HCT116 (cell line): ENCODE measurements around the gene ASGR1. TPM values are rescaled to one million over a fixed set of nuclear protein-coding genes. Genes with fewer than 3 reads are reported as not detected.

ENCODE experiments used
- ATAC-seq: fragments of 200-7000 bp; cut with Tn5 transposase; 2 replicates; pipeline ENCODE4 v1.9.1; 2020; ENCODE audit warnings: mild to moderate bottlenecking, moderate library complexity
- BruUV-seq: library from RNA; stranded (reverse); fragments of 400-500 nt; replicated peaks from 2 replicates; lab custom pipeline; 2021; lab: Mats Ljungman, UMichigan
- CTCF ChIA-PET: fragments of 300-600 bp; sonication (Branson Sonifier 250); formaldehyde crosslinking; loops from one replicate; lab custom pipeline; 2021; ENCODE audit warnings: antibody characterized with exemption; lab: Charles Lee
- POLR2A ChIA-PET: fragments of 300-600, 350-600 bp; sonication (Branson Sonifier 250); formaldehyde crosslinking; loops from one replicate; lab custom pipeline; 2021; ENCODE audit warnings: antibody characterized with exemption; lab: Charles Lee
- RAD21 ChIA-PET, 2 experiments: fragments of 300-600 bp; sonication (Branson Sonifier 250); formaldehyde crosslinking; loops; one replicate each; lab custom pipeline; 2023; ENCODE audit warnings: low total read pairs in 2 of 2; ENCODE audit not compliant: uncharacterized antibody in 2 of 2, unreplicated experiment in 2 of 2, low non-redundant PET in 1 of 2; lab: Charles Lee
- DNase-seq: peaks from one replicate; pipeline ENCODE4 v3.0.0-alpha.2; 2010; ENCODE audit warnings: low read depth, low spot score
- H2AFZ ChIP-seq: fragments of 200-600 bp; shearing (Covaris generic), sonication (generic); 2 replicates; pipeline ENCODE4 v1.6.1; 2017; ENCODE audit warnings: low read depth, mixed run types, mixed read lengths, antibody characterized with exemption, low read length; ENCODE audit not compliant: poor library complexity, severe bottlenecking
- H3K27ac ChIP-seq: 2 replicates; pipeline ENCODE4 v1.5.1; 2012; ENCODE audit warnings: low read depth, low read length
- H3K27me3 ChIP-seq: fragments of 200-600 bp; sonication (generic); 2 replicates; pipeline ENCODE4 v1.6.1; 2016; ENCODE audit warnings: mixed run types, low read length, mixed read lengths; ENCODE audit not compliant: insufficient read depth
- H3K36me3 ChIP-seq, 2 experiments: fragments of 200-500 bp in 1 of 2; fragments of 200-600 bp in 1 of 2; sonication (Bioruptor generic) in 1 of 2; sonication (generic) in 1 of 2; 2 replicates each; pipeline versions ENCODE4 v1.5.1 to v1.6.1; 2014 to 2016; ENCODE audit warnings: low read length in 2 of 2, inconsistent platforms in 1 of 2, mixed read lengths in 1 of 2, mixed run types in 1 of 2; ENCODE audit not compliant: insufficient read depth in 2 of 2, control insufficient read depth in 1 of 2
- H3K4me1 ChIP-seq, 2 experiments: fragments of 200-600 bp in 1 of 2; sonication (generic) in 1 of 2; 2 replicates each; pipeline versions ENCODE4 v1.5.1 to v1.6.1; 2012 to 2017; ENCODE audit warnings: low read length in 2 of 2, inconsistent platforms in 1 of 2, mild to moderate bottlenecking in 1 of 2, mixed read lengths in 1 of 2, mixed run types in 1 of 2, moderate library complexity in 1 of 2; ENCODE audit not compliant: insufficient read depth in 2 of 2, control insufficient read depth in 1 of 2
- H3K4me2 ChIP-seq: fragments of 200-600 bp; sonication (generic); 2 replicates; pipeline ENCODE4 v1.6.1; 2017; ENCODE audit warnings: mixed run types, low read length, mixed read lengths
- H3K4me3 ChIP-seq, 2 experiments: fragments of 200-600 bp in 1 of 2; sonication (generic) in 1 of 2; replicated peaks in 1 of 2; 2 replicates each; pipeline ENCODE4 v1.5.1; 2011 to 2016; ENCODE audit warnings: low read length in 2 of 2, control low read depth in 1 of 2, low read depth in 1 of 2, mild to moderate bottlenecking in 1 of 2, mixed read lengths in 1 of 2, mixed run types in 1 of 2
- H3K79me2 ChIP-seq: fragments of 200-600 bp; sonication (generic); 2 replicates; pipeline ENCODE4 v1.6.1; 2017; ENCODE audit warnings: mild to moderate bottlenecking, mixed run types, low read length, moderate library complexity, mixed read lengths; ENCODE audit not compliant: insufficient read depth
- H3K9ac ChIP-seq: fragments of 200-600 bp; sonication (generic); 2 replicates; pipeline ENCODE4 v1.6.1; 2016; ENCODE audit warnings: low read length, mixed read lengths
- H3K9me2 ChIP-seq: fragments of 200-600 bp; sonication (generic), shearing (Covaris generic); 2 replicates; pipeline ENCODE4 v1.6.1; 2017; ENCODE audit warnings: mixed run types, mild to moderate bottlenecking, moderate library complexity; ENCODE audit not compliant: insufficient read depth
- H3K9me3 ChIP-seq, 2 experiments: fragments of 200-500 bp in 1 of 2; fragments of 200-600 bp in 1 of 2; sonication (Bioruptor generic) in 1 of 2; sonication (generic) in 1 of 2; 2 replicates each; pipeline ENCODE4 v1.6.1; 2014 to 2017; ENCODE audit warnings: low read length in 2 of 2, mixed read lengths in 2 of 2, inconsistent platforms in 1 of 2, low read depth in 1 of 2, mild to moderate bottlenecking in 1 of 2, mixed run types in 1 of 2, moderate library complexity in 1 of 2; ENCODE audit not compliant: control insufficient read depth in 1 of 2, insufficient read depth in 1 of 2
- H4K20me1 ChIP-seq: fragments of 200-600 bp; sonication (generic), shearing (Covaris generic); 2 replicates; pipeline ENCODE4 v1.6.1; 2017; ENCODE audit warnings: mixed run types, mild to moderate bottlenecking, moderate library complexity; ENCODE audit not compliant: insufficient read depth
- CBX3 ChIP-seq: IDR thresholded peaks from 2 replicates; pipeline ENCODE4 v1.6.1; 2012; ENCODE audit warnings: low read depth
- CEBPB ChIP-seq: IDR thresholded peaks from 2 replicates; pipeline ENCODE4 v1.6.1; 2012; ENCODE audit warnings: low read depth
- EGR1 ChIP-seq: IDR thresholded peaks from 2 replicates; pipeline ENCODE4 v1.6.1; 2012; ENCODE audit warnings: low read depth
- EZH2 ChIP-seq: fragments of 200-600 bp; sonication (generic); IDR thresholded peaks from 2 replicates; pipeline ENCODE4 v1.6.1; 2017; ENCODE audit warnings: antibody characterized with exemption, mixed run types
- EZH2phosphoT487 ChIP-seq: fragments of 200-600 bp; IDR thresholded peaks from 2 replicates; pipeline ENCODE4 v1.6.1; 2018; ENCODE audit warnings: antibody characterized with exemption, borderline replicate concordance
- FOSL1 ChIP-seq: IDR thresholded peaks from 2 replicates; pipeline ENCODE4 v1.6.1; 2012; ENCODE audit warnings: low read depth
- JUND ChIP-seq: IDR thresholded peaks from 2 replicates; pipeline ENCODE4 v1.6.1; 2012
- POLR2A ChIP-seq: IDR thresholded peaks from 2 replicates; pipeline ENCODE4 v1.7.0; 2011; ENCODE audit warnings: borderline replicate concordance; ENCODE audit not compliant: insufficient read depth, insufficient read length; ENCODE audit errors: extremely low read depth
- POLR2AphosphoS5 ChIP-seq: IDR thresholded peaks from 2 replicates; pipeline ENCODE4 v1.6.1; 2011; ENCODE audit warnings: mild to moderate bottlenecking, low read depth, low read length, moderate library complexity
- SIN3A ChIP-seq: IDR thresholded peaks from 2 replicates; pipeline ENCODE4 v1.6.1; 2012; ENCODE audit warnings: low read depth
- SRF ChIP-seq: IDR thresholded peaks from 2 replicates; pipeline ENCODE4 v1.6.1; 2012; ENCODE audit warnings: low read depth
- YY1 ChIP-seq: IDR thresholded peaks from 2 replicates; pipeline ENCODE4 v1.6.1; 2011; ENCODE audit warnings: low read length, low read depth, moderate library complexity, mild to moderate bottlenecking; ENCODE audit not compliant: insufficient replicate concordance; ENCODE audit errors: extremely low read depth
- ZFX ChIP-seq: fragments of 450-650 bp; IDR thresholded peaks from 2 replicates; pipeline ENCODE4 v1.6.1; 2017
- intact Hi-C: fragments of 100-400 bp; cut with micrococcal nuclease; formaldehyde crosslinking; loops from 2 replicates; pipeline ENCODE4 v1.10.0; 2022
- total RNA-seq: library from RNA; stranded (reverse); gene quantifications from one replicate; pipeline ENCODE4 v1.2.1, GENCODE V29; 2021; ENCODE audit not compliant: unreplicated experiment
- TF ChIP-seq, protein P1 (sequence below): IDR thresholded peaks from 2 replicates; pipeline ENCODE4 v1.6.1; 2011; ENCODE audit warnings: mild to moderate bottlenecking, low read length, moderate library complexity; ENCODE audit not compliant: insufficient replicate concordance; ENCODE audit errors: extremely low read depth
- TF ChIP-seq, protein P2 (sequence below): IDR thresholded peaks from 2 replicates; pipeline ENCODE4 v1.6.1; 2012; ENCODE audit warnings: low read depth
- TF ChIP-seq, protein P3 (sequence below), 3 experiments: fragments of 200-600 bp in 1 of 3; sonication (generic) in 1 of 3; IDR thresholded peaks in 2 of 3; conservative IDR thresholded peaks in 1 of 3; 2 replicates each; pipeline ENCODE4 v1.5.1; 2012 to 2017; ENCODE audit warnings: low read depth in 2 of 3, low read length in 2 of 3, antibody characterized with exemption in 1 of 3, borderline replicate concordance in 1 of 3, control low read depth in 1 of 3, mild to moderate bottlenecking in 1 of 3, mixed read lengths in 1 of 3, mixed run types in 1 of 3, moderate library complexity in 1 of 3; ENCODE audit not compliant: insufficient read depth in 1 of 3
- TF ChIP-seq, protein P4 (sequence below): IDR thresholded peaks from 2 replicates; pipeline ENCODE4 v1.6.1; 2012
- TF ChIP-seq, protein P5 (sequence below): IDR thresholded peaks from 2 replicates; pipeline ENCODE4 v1.6.1; 2012

Gene ASGR1
- total RNA-seq, 1 experiment from 2014 or later, result 1.2 TPM

DNA sequence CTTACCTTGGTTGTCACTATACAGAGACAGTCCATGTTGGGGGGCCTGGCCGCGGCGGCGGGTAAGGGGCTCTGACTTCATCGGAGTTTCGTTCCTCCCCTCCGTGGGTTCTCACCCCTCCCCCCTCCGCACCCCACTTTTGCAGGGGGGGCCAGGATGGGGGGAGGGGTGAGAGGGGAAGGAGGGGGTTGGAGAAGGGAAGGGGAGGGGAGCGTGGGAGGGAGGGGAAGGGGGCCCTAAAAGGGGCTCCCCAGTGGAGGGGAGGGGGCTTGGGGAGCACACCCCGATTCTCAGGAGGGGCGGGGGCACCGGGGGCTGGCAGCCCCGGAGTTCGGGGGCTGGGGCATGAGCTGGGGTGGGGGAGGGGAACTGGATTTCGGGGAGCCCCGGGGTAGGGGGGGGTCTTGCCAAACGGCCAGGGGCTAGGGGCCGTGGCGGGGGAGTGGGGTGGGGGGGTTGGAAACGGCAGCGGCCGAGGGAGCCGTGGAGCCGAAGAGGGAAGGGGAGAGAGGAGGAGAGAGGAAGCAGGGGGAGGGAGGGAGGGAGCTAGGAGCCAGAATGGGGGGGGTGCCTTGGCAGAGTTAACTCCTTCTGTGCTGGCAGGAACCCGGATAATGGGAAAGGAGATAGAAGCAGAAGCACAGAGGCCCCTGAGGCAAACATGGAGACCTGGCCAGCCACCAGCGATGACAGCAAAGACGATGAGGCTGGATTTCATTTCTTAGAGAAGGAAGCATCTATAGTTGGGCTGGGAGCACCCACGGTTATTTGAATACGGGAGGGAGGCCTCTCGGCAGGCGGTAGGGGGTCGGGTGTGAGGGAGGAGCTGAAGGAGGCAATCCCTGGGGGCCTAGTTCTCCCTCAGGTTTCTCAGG is 38.2 kb upstream of the ASGR1 start:
- ChIA-PET RAD21 (no interaction called here), CTCF (interaction anchor here (0.9 to 1.4 kb wide), 2 partner anchors 79 to 171 kb away, joined by 3 to 4 read pairs; no protein-coding TSS in a partner anchor)
- H4K20me1 ChIP-seq, result no peaks in the 10 kb centered on the region
- BruUV-seq, result no TSS peak
- H3K4me3 ChIP-seq, result peak overlapping the region; percentile 41 to 50
- H3K36me3 ChIP-seq, result peaks cover 5 to 14% of the 10 kb centered on the region in 2 experiments; a peak in 3 of 4 replicates
- H3K79me2 ChIP-seq, result peaks cover 24% of the 10 kb centered on the region
- no peak overlapping the region for H2AFZ ChIP-seq
- H3K4me2 ChIP-seq, result peak overlapping the region; percentile 64
- no peaks in the 10 kb centered on the region for H3K9me3 ChIP-seq
- H3K27ac ChIP-seq, result no peak overlapping the region
- ATAC-seq, result no peak
- H3K9ac ChIP-seq, result peak overlapping the region; percentile 27
- TF ChIP-seq ZFX, result no peak
- TF ChIP-seq, protein P1, sequence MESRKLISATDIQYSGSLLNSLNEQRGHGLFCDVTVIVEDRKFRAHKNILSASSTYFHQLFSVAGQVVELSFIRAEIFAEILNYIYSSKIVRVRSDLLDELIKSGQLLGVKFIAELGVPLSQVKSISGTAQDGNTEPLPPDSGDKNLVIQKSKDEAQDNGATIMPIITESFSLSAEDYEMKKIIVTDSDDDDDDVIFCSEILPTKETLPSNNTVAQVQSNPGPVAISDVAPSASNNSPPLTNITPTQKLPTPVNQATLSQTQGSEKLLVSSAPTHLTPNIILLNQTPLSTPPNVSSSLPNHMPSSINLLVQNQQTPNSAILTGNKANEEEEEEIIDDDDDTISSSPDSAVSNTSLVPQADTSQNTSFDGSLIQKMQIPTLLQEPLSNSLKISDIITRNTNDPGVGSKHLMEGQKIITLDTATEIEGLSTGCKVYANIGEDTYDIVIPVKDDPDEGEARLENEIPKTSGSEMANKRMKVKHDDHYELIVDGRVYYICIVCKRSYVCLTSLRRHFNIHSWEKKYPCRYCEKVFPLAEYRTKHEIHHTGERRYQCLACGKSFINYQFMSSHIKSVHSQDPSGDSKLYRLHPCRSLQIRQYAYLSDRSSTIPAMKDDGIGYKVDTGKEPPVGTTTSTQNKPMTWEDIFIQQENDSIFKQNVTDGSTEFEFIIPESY, result no peak
- TF ChIP-seq EZH2, result no peak
- TF ChIP-seq, protein P2, sequence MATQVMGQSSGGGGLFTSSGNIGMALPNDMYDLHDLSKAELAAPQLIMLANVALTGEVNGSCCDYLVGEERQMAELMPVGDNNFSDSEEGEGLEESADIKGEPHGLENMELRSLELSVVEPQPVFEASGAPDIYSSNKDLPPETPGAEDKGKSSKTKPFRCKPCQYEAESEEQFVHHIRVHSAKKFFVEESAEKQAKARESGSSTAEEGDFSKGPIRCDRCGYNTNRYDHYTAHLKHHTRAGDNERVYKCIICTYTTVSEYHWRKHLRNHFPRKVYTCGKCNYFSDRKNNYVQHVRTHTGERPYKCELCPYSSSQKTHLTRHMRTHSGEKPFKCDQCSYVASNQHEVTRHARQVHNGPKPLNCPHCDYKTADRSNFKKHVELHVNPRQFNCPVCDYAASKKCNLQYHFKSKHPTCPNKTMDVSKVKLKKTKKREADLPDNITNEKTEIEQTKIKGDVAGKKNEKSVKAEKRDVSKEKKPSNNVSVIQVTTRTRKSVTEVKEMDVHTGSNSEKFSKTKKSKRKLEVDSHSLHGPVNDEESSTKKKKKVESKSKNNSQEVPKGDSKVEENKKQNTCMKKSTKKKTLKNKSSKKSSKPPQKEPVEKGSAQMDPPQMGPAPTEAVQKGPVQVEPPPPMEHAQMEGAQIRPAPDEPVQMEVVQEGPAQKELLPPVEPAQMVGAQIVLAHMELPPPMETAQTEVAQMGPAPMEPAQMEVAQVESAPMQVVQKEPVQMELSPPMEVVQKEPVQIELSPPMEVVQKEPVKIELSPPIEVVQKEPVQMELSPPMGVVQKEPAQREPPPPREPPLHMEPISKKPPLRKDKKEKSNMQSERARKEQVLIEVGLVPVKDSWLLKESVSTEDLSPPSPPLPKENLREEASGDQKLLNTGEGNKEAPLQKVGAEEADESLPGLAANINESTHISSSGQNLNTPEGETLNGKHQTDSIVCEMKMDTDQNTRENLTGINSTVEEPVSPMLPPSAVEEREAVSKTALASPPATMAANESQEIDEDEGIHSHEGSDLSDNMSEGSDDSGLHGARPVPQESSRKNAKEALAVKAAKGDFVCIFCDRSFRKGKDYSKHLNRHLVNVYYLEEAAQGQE, result no peak
- TF ChIP-seq SRF, result no peak
- TF ChIP-seq, protein P3, sequence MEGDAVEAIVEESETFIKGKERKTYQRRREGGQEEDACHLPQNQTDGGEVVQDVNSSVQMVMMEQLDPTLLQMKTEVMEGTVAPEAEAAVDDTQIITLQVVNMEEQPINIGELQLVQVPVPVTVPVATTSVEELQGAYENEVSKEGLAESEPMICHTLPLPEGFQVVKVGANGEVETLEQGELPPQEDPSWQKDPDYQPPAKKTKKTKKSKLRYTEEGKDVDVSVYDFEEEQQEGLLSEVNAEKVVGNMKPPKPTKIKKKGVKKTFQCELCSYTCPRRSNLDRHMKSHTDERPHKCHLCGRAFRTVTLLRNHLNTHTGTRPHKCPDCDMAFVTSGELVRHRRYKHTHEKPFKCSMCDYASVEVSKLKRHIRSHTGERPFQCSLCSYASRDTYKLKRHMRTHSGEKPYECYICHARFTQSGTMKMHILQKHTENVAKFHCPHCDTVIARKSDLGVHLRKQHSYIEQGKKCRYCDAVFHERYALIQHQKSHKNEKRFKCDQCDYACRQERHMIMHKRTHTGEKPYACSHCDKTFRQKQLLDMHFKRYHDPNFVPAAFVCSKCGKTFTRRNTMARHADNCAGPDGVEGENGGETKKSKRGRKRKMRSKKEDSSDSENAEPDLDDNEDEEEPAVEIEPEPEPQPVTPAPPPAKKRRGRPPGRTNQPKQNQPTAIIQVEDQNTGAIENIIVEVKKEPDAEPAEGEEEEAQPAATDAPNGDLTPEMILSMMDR (IDR thresholded peaks at IDR 0.05 in 2 of 3, conservative IDR thresholded peaks at IDR 0.05 in 1 of 3; ENCODE audit: borderline replicate concordance in 1 of 3, insufficient read depth in 1 of 3, low read depth in 2 of 3, low read length in 2 of 3), result no peak
- TF ChIP-seq EGR1, result no peak
- TF ChIP-seq YY1, result no peak
- TF ChIP-seq JUND, result no peak
- no peak for TF ChIP-seq EZH2phosphoT487
- TF ChIP-seq CBX3, result no peak
- TF ChIP-seq SIN3A, result no peak
- TF ChIP-seq POLR2A, result no peak
- no peak for TF ChIP-seq CEBPB
- TF ChIP-seq, protein P4, sequence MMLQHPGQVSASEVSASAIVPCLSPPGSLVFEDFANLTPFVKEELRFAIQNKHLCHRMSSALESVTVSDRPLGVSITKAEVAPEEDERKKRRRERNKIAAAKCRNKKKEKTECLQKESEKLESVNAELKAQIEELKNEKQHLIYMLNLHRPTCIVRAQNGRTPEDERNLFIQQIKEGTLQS, result no peak
- TF ChIP-seq, protein P5, sequence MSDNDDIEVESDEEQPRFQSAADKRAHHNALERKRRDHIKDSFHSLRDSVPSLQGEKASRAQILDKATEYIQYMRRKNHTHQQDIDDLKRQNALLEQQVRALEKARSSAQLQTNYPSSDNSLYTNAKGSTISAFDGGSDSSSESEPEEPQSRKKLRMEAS, result no peak
- no peak for TF ChIP-seq FOSL1
- no peak for TF ChIP-seq POLR2AphosphoS5
- TF ChIP-seq, all 23 proteins: peak for 0
- DNase-seq, result no peak
- H3K27me3 ChIP-seq, result no peaks in the 10 kb centered on the region
- intact Hi-C loops, result no loop called here
- peaks cover 14 to 70% of the 10 kb centered on the region in 2 experiments; a peak in 3 of 4 replicates for H3K4me1 ChIP-seq
- POLR2A ChIA-PET, result interaction anchor here (2.8 kb wide), 1 partner anchor 25 kb away, joined by 13 read pairs; the partner anchor contains the start of gene GABARAP
- H3K9me2 ChIP-seq, result no peaks in the 10 kb centered on the region
